ENCODE data around the gene TMEM240.

The TMEM240 gene

GRCh38 chr1:1552263-1552639 is 11.8 kb upstream of the TMEM240 start:
- no peaks in the 10 kb centered on the region for H3K4me1 ChIP-seq
- no peak overlapping the region for H3K4me3 ChIP-seq (ENCODE audit: low read depth, low read length)
- no peaks in the 10 kb centered on the region for H3K36me3 ChIP-seq (ENCODE audit: control insufficient read depth, insufficient read depth, low read length)
- H3K27me3 ChIP-seq (ENCODE audit: control insufficient read depth, insufficient read depth, low read length): no peaks in the 10 kb centered on the region
- peaks cover 4% of the 10 kb centered on the region for H3K79me2 ChIP-seq
- H2AFZ ChIP-seq: no peak overlapping the region
- H3K9me3 ChIP-seq (ENCODE audit: control insufficient read depth, low read length): no peaks in the 10 kb centered on the region
- H3K27ac ChIP-seq: no peak overlapping the region
- H3K9ac ChIP-seq: no peak overlapping the region
- no peak overlapping the region for H3K4me2 ChIP-seq (ENCODE audit: low read length)
- TF ChIP-seq CTCF (IDR thresholded peaks at IDR 0.05): no peak

GRCh38 chr1:1551524-1552262 is 11.3 kb upstream of the TMEM240 start:
- no peaks in the 10 kb centered on the region for H3K4me1 ChIP-seq
- no peak overlapping the region for H2AFZ ChIP-seq
- H3K27ac ChIP-seq: no peak overlapping the region
- H3K9ac ChIP-seq: no peak overlapping the region
- TF ChIP-seq CTCF (IDR thresholded peaks at IDR 0.05): no peak
- H3K4me3 ChIP-seq (ENCODE audit: low read depth, low read length): no peak overlapping the region
- peaks cover 4% of the 10 kb centered on the region for H3K79me2 ChIP-seq
- no peaks in the 10 kb centered on the region for H3K27me3 ChIP-seq (ENCODE audit: control insufficient read depth, insufficient read depth, low read length)
- H3K9me3 ChIP-seq (ENCODE audit: control insufficient read depth, low read length): no peaks in the 10 kb centered on the region
- H3K4me2 ChIP-seq (ENCODE audit: low read length): no peak overlapping the region
- H3K36me3 ChIP-seq (ENCODE audit: control insufficient read depth, insufficient read depth, low read length): no peaks in the 10 kb centered on the region

DNA sequence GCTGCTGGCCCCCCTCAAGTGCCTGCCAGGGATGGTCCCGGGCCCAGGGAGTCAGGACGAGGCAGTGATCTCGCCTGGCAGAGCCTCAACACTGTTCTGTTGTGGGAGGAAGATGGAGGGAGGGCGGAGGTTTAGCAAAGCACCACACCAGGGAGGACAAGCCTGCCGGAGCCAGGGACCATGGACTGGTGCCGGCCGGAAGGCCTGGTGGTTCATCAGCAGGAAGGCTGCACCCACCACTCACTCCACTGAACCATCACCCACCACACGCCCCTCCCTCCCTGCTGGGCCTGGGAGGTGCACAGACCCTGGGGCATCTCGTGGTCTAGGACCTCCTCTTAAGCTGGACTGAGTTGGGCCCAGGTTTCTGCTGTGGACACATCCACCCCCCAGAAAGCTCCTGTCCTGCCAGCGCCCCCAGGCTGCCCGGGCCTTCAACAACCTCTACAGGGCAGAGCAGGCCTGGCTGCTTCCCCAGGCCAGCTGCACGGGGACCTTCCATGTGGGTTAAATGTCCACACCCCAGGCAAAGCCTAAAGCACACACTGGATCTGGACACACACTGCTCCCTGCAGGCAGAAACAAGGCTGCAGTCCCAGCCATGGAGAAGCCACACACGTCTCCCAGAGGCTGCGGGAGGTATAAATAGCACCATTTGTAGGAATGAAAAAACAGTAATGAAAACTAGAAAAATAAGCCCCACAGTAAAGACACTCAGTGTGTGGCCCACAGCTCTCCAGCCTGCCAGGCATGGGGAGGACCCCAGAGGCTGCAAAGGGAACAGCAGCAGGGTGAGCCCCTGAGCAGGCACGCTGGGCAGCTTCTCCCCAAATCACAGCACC is 10.4 kb upstream of the TMEM240 start:
- no peak overlapping the region for H3K27ac ChIP-seq
- no peak for TF ChIP-seq CTCF (IDR thresholded peaks at IDR 0.05)
- no peak overlapping the region for H3K4me3 ChIP-seq (ENCODE audit: low read depth, low read length)
- no peaks in the 10 kb centered on the region for H3K27me3 ChIP-seq (ENCODE audit: control insufficient read depth, insufficient read depth, low read length)
- H3K79me2 ChIP-seq: peaks cover 4% of the 10 kb centered on the region
- no peak overlapping the region for H3K9ac ChIP-seq
- no peaks in the 10 kb centered on the region for H3K9me3 ChIP-seq (ENCODE audit: control insufficient read depth, low read length)
- H2AFZ ChIP-seq: no peak overlapping the region
- H3K36me3 ChIP-seq (ENCODE audit: control insufficient read depth, insufficient read depth, low read length): no peaks in the 10 kb centered on the region
- no peaks in the 10 kb centered on the region for H3K4me1 ChIP-seq
- no peak overlapping the region for H3K4me2 ChIP-seq (ENCODE audit: low read length)

DNA sequence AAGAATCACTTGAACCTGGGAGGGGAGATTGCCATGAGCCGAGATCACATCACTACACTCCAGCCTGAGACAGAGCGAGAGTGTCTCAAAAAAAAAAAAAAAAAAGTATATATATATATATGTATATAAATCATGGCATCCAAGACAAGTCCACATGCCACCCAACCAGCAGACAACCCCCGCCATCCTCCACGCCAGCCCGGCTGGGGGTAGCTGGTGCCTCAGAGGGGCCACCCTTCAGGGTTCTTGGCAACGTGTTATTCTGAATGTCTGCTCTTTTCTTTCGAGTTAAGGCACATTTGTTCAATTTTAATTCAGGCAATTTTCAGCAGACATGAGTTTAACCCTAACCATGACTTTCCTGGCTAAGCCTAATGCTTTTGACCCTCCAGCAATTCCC is 9.7 kb upstream of the TMEM240 start:
- no peaks in the 10 kb centered on the region for H3K27me3 ChIP-seq (ENCODE audit: control insufficient read depth, insufficient read depth, low read length)
- no peak overlapping the region for H3K27ac ChIP-seq
- H3K9ac ChIP-seq: no peak overlapping the region
- no peaks in the 10 kb centered on the region for H3K4me1 ChIP-seq
- no peaks in the 10 kb centered on the region for H3K9me3 ChIP-seq (ENCODE audit: control insufficient read depth, low read length)
- H3K4me3 ChIP-seq (ENCODE audit: low read depth, low read length): no peak overlapping the region
- no peak overlapping the region for H2AFZ ChIP-seq
- no peak overlapping the region for H3K4me2 ChIP-seq (ENCODE audit: low read length)
- H3K36me3 ChIP-seq (ENCODE audit: control insufficient read depth, insufficient read depth, low read length): no peaks in the 10 kb centered on the region
- H3K79me2 ChIP-seq: peaks cover 8% of the 10 kb centered on the region
- no peak for TF ChIP-seq CTCF (IDR thresholded peaks at IDR 0.05)

Data from parathyroid adenoma (tissue), 2 donors.